Amygdala (tissue), 56 donors: ENCODE data around the gene PDIK1L.
"Not testable (repeated sequence)": the region's sequence is repeated elsewhere in the genome, so short reads cannot be mapped to it uniquely, and the experiment has no call there.

Source experiments
- DNase-seq, 56 donors: peaks; one replicate each; lab custom pipeline; 2025; lab: John Stamatoyannopoulos, UW

Gene PDIK1L

GRCh38 chr1:26084844-26085243 is 26.8 kb upstream of the PDIK1L start:
- DNase-seq: no peak

GRCh38 chr1:26089125-26089524 is 22.5 kb upstream of the PDIK1L start:
- DNase-seq: no peak

GRCh38 chr1:26090893-26091292 is 20.7 kb upstream of the PDIK1L start:
- no peak for DNase-seq

- no peak for DNase-seq
Observed at GRCh38 chr1:26092422-26092821, 19.2 kb upstream of the PDIK1L start.

GRCh38 chr1:26093569-26093968 is 18.1 kb upstream of the PDIK1L start:
- DNase-seq: not testable (repeated sequence)

- DNase-seq: no peak
Observed at GRCh38 chr1:26094076-26094669, 17.5 kb upstream of the PDIK1L start.

GRCh38 chr1:26094677-26095383 is 16.8 kb upstream of the PDIK1L start:
- DNase-seq: peak in 8 of 56 donors; percentile 1 to 26 (median 5)

- DNase-seq: peak in 19 of 56 donors; percentile 1 to 62 (median 18)
Observed at GRCh38 chr1:26096471-26096870, 15.2 kb upstream of the PDIK1L start.

- DNase-seq: no peak
Observed at GRCh38 chr1:26097696-26098095, 13.9 kb upstream of the PDIK1L start.

- no peak for DNase-seq
Observed at GRCh38 chr1:26098602-26099001, 13.0 kb upstream of the PDIK1L start.

GRCh38 chr1:26099780-26100179 is 11.8 kb upstream of the PDIK1L start:
- DNase-seq: no peak

GRCh38 chr1:26100204-26100603 is 11.4 kb upstream of the PDIK1L start:
- DNase-seq: not testable (repeated sequence)

- DNase-seq: no peak
Observed at GRCh38 chr1:26102119-26102518, 9.5 kb upstream of the PDIK1L start.

- DNase-seq: no peak
Observed at GRCh38 chr1:26102526-26102925, 9.1 kb upstream of the PDIK1L start.

GRCh38 chr1:26105226-26105548 is 6.4 kb upstream of the PDIK1L start:
- DNase-seq: not testable (repeated sequence)

GRCh38 chr1:26109229-26110164 is 2.1 kb upstream of the PDIK1L start:
- no peak for DNase-seq

- DNase-seq: peak in 52 of 56 donors; percentile 6 to 86 (median 69)
Observed at GRCh38 chr1:26110731-26111529, 694 bp upstream of the PDIK1L start.

GRCh38 chr1:26112407-26112775 is 767 bp downstream of the PDIK1L start:
- DNase-seq: peak in 1 of 56 donors; percentile 25

- DNase-seq: no peak
Observed at GRCh38 chr1:26114165-26114927, 2.7 kb downstream of the PDIK1L start.
